A549 treated with Mapracorat at 1 μM for 4 hours (cell line): Measurements from ENCODE around the gene POLR2J2. TPM values are rescaled to one million over a fixed set of nuclear protein-coding genes. Genes with fewer than 3 reads are reported as not detected.

ENCODE experiments used
- total RNA-seq: library from RNA; stranded (reverse); fragments of 200-300 nt; extraction: Qiagen RNA extraction; gene quantifications from 5 replicates; pipeline ENCODE4 v1.2.3, GENCODE V29; 2022

Gene POLR2J2
- 0.45 to 0.89 TPM (median 0.81 TPM) in 4 of 5 replicates, not detected in the other for total RNA-seq

GRCh38 chr7:102671166-102671955, at the start of gene POLR2J2:
Gene POLR2J2 (minus strand): TSS chr7:102671663. CDS start chr7:102671601, 62 bp downstream.

GRCh38 chr7:102649924-102650323, 21.5 kb downstream of the POLR2J2 start, which contains the start of gene SPDYE2B:
Gene SPDYE2B (plus strand): TSS chr7:102650319. CDS start chr7:102652349, 2,030 bp downstream.

GRCh38 chr7:102642691-102643090, 28.8 kb downstream of the POLR2J2 start, which contains the start of gene UPK3BL1:
Gene UPK3BL1 (minus strand): TSS chr7:102642791. CDS start chr7:102642741, 50 bp downstream.

GRCh38 chr7:102616507-102617125, 54.8 kb downstream of the POLR2J2 start, which contains the start of gene RASA4:
Gene RASA4 (minus strand): TSS chr7:102616756. CDS start chr7:102616689, 67 bp downstream.

Other genes with a start within 250 kb of the POLR2J2 start
- gene ORAI2, start 238.1 kb downstream of the POLR2J2 start, total RNA-seq: 22.7 to 40.0 TPM (median 33.5 TPM) in 5 replicates
- gene ALKBH4, start 206.8 kb downstream of the POLR2J2 start, total RNA-seq: 9.0 to 12.7 TPM (median 10.7 TPM) in 5 replicates
- gene LRWD1, start 206.7 kb downstream of the POLR2J2 start, total RNA-seq: 22.2 to 32.5 TPM (median 30.2 TPM) in 5 replicates
- gene POLR2J, start 192.7 kb downstream of the POLR2J2 start, total RNA-seq: 102 to 127 TPM (median 105 TPM) in 5 replicates
- gene RASA4B, start 153.9 kb downstream of the POLR2J2 start, total RNA-seq: 0.77 to 2.2 TPM (median 1.5 TPM) in 5 replicates
- 1.6 to 3.6 TPM (median 2.4 TPM) in 5 replicates for gene UPK3BL2, start 128.0 kb downstream of the POLR2J2 start, total RNA-seq
- gene SPDYE2, start 120.4 kb downstream of the POLR2J2 start, total RNA-seq: not detected in 5 replicates
- 11.3 to 52.3 TPM (median 31.8 TPM) in 5 replicates for gene POLR2J3, start 99.1 kb downstream of the POLR2J2 start, total RNA-seq
- gene RASA4, start 54.9 kb downstream of the POLR2J2 start, total RNA-seq: 1.9 to 2.8 TPM (median 2.5 TPM) in 5 replicates
- gene UPK3BL1, start 28.9 kb downstream of the POLR2J2 start, total RNA-seq: 9.7 to 15.3 TPM (median 12.9 TPM) in 5 replicates
- not detected in 5 replicates for gene SPDYE2B, start 21.3 kb downstream of the POLR2J2 start, total RNA-seq
- 5.5 to 7.8 TPM (median 6.2 TPM) in 5 replicates for gene FAM185A, start 77.3 kb upstream of the POLR2J2 start, total RNA-seq
- 0.08 to 0.18 TPM (median 0.14 TPM) in 4 of 5 replicates, not detected in the other for gene LRRC17, start 241.3 kb upstream of the POLR2J2 start, total RNA-seq